HG03159 (cell line): Measurements from ENCODE around the gene MYCBPAP.
"Not testable (repeated sequence)": the region's sequence is repeated elsewhere in the genome, so short reads cannot be mapped to it uniquely, and the experiment has no call there.

Experiments used
- ATAC-seq: cut with Tn5 transposase; IDR thresholded peaks from one replicate; pipeline ENCODE4 v1.9.1; 2021; ENCODE audit warnings: mild to moderate bottlenecking, moderate library complexity; ENCODE audit not compliant: unreplicated experiment

The MYCBPAP gene

GRCh38 chr17:50471009-50471905 is 37.0 kb upstream of the MYCBPAP start:
- ATAC-seq = no peak

GRCh38 chr17:50472286-50472685 is 36.0 kb upstream of the MYCBPAP start:
- no peak for ATAC-seq

DNA sequence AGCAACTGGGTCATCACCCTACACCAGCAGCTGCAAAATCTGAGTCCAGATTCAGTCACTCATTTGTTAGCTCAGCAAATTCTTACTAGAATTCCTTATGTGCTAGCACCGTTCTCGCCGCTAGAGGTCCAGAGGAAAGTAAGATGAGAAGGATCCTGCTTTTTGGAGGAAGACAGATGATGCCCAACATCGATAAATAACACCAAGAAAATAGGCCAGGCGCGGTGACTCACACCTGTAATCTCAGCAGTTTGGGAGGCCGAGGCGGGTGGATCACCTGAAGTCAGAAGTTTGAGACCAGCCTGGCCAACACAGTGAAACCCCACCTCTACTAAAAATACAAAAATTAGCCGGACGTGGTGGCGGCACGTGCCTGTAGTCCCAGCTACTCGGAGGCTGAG is 35.5 kb upstream of the MYCBPAP start:
- ATAC-seq = not testable (repeated sequence)

DNA sequence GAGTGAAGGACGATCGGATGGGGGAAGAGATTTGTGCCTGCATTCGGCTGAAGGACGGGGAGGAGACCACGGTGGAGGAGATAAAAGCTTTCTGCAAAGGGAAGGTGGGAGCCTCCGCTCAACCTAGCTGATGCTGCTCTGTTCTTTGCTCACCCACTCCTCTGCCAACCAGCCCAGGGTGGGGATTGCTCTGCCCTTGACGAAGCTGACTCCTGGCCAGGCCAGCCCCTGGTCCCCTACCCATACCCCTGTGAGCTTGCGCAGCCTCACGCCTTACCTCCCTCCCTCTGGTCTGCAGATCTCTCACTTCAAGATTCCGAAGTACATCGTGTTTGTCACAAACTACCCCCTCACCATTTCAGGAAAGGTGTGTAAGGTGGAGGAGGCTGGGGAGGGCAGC is 34.3 kb upstream of the MYCBPAP start:
- ATAC-seq = no peak

DNA sequence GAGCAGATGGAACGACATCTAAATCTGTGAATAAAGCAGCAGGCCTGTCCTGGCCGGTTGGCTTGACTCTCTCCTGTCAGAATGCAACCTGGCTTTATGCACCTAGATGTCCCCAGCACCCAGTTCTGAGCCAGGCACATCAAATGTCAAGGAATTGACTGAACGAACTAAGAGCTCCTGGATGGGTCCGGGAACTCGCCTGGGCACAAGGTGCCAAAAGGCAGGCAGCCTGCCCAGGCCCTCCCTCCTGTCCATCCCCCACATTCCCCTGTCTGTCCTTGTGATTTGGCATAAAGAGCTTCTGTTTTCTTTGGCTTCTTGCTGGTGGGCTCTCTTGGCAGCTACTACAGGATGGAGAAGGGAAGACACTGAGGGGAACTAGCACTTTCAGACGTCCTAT is 33.7 kb upstream of the MYCBPAP start:
- ATAC-seq = no peak

DNA sequence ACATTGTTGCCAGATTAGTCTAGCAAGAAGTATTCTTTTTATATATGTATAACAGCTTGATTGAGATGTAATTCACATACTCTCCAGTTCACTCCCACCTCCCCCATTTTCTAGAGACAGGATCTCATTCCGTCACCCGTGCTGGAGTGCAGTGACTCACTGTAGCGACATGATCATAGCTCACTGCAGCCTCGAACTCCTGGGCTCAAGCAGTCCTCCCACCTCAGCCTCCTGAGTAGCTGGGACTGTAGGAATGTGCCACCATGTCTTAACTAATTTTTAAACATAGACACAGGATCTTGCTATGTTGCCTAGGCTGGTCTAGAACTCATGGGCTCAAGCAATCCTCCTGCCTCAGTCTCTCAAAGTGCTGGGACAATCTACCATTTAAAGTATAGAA is 32.9 kb upstream of the MYCBPAP start:
- ATAC-seq = no peak

DNA sequence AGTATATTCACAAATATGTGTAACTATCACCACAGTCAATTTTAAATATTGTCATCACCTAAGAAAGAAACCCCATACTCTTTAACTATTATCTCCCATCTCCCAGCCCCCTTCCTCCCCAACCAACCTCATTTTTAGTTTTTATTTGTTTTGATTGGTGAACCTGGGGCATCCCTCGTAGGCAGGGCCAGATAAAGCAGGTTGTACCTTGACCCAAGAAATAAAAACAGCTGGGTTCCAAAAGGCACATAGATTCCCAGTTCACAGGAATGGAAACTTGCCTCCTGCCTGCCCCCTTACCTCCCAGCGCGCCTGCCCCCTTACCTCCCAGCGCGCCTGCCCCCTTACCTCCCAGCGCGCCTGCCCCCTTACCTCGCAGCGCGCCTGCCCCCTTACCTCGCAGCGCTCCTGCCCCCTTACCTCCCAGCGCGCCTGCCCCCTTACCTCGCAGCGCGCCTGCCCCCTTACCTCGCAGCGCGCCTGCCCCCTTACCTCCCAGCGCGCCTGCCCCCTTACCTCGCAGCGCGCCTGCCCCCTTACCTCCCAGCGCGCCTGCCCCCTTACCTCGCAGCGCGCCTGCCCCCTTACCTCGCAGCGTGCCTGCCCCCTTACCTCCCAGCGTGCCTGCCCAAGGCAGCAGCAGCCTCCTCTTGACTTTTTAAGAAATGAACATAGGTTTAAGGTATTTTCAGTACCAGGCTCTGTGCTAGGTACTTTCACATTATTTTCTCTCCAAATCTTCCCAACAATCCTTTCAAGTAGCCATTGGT is 32.3 kb upstream of the MYCBPAP start:
- ATAC-seq = not testable (repeated sequence)

- ATAC-seq = no peak
Observed at GRCh38 chr17:50476545-50477315, 31.5 kb upstream of the MYCBPAP start.

DNA sequence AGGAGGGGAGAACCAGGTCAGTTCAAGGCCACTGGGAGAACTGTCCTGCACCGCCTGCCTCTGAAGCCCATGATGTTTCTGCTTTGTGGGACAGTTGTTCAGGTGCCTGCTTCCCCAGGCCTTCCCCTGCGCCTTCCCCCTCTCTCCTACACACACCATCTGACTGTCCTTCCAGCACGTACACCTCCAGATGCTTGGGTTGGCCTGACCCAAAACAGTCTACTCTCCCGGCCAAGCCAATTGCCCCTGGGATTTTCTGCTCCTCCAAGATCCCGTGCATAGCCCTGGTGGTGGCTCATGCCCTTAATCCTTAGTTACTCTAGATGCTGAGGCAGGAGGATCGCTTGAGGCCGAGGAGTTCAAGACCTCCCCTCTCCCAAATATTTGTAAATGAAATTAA is 30.3 kb upstream of the MYCBPAP start:
- ATAC-seq = no peak

- peak; percentile 81 for ATAC-seq
Observed at GRCh38 chr17:50478391-50479381, 29.6 kb upstream of the MYCBPAP start, which contains the start of gene RSAD1. Gene RSAD1, plus strand, starts transcription at chr17:50478860. Its CDS starts 25 bp downstream, at chr17:50478885.

DNA sequence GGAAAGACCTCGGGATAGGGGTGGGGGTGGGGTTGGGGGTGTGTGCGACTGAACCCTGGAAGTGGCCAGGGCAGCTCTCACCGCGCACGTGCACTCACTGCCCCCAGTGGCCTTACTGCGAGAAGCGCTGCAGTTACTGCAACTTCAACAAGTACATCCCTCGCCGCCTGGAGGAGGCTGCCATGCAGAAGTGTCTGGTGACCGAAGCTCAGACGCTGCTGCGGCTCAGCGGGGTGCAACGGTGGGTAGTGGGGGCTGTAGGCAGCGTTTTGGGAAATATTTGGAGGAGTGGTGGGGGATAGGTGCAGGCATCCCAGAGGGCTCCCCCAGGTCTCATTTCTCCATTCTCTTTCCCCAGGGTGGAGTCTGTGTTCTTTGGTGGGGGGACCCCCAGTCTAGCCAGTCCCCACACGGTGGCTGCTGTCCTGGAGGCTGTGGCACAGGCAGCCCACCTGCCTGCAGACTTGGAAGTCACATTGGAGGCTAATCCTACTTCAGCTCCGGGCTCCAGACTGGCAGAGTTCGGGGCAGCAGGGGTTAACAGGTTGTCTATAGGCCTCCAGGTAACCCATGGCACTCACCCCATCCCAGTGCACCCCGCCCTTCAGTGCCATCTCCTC is 28.6 kb upstream of the MYCBPAP start:
- no peak for ATAC-seq

- no peak for ATAC-seq
Observed at GRCh38 chr17:50480142-50480764, 28.0 kb upstream of the MYCBPAP start.

GRCh38 chr17:50480854-50481490 is 27.3 kb upstream of the MYCBPAP start:
- ATAC-seq = no peak

DNA sequence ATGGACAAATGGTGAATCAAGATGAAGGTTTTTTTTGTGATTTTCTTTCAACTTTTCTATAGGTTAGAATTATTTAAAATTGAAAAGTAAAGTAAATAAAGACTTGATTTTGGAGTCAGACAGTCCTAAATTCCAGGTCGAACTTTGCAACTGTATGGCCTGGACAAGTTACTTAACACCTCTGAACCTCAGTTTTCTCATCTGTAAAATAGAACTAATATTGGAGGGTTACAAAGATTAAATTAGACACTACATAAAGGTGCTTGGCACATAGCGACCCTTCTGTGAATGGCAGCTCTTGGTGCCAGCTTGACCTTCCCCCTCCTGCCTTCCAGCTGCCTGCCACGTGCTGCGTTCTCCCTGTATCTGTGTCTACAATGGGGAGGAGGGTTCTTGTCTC is 26.6 kb upstream of the MYCBPAP start:
- ATAC-seq = no peak

DNA sequence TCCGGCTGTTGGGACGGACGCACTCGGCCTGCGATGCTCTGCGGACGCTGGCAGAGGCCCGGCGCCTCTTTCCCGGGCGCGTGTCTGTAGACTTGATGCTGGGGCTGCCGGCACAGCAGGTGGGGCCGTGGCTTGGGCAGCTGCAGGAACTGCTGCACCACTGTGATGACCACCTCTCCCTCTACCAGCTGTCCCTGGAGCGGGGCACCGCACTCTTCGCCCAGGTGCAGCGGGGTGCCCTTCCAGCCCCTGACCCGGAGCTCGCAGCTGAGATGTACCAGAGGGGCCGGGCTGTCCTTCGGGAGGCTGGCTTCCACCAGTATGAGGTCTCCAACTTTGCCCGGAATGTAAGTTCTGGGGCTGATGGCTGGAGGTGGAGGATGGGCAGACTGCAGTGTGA is 26.1 kb upstream of the MYCBPAP start:
- no peak for ATAC-seq

DNA sequence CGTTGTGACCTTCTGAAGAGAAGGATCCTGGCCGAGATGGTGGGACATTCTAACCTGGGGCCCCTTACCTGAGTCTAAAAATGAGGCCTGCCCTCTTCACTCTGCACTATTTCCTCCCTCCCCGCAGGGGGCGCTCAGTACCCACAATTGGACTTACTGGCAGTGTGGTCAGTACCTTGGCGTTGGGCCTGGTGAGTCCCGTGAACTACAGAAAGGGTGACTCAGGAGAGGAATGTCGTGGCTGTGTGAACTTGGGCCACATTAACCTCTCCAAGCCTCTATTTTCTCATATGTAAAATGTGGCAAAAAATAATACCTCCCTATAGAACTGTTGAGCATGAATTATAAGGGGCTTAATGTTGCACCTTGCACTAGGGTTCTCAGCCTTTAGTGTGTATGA is 25.7 kb upstream of the MYCBPAP start:
- no peak for ATAC-seq

DNA sequence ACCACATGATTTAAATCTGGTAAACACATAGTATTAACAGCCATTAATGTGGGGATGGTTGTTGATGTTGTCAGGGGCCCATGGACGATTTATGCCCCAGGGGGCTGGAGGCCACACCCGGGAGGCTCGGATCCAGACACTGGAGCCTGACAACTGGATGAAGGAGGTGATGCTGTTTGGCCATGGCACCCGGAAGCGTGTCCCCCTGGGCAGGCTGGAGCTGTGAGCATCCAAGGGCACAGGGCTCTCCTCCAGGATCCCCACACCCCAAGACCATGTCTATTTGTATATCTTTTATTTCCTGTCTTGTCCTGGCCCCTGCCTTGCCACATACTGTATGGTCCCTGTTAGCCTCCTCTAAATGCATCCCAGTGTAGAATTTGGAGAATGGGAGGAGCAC is 25.0 kb upstream of the MYCBPAP start:
- ATAC-seq = no peak

GRCh38 chr17:50484386-50485155 is 23.7 kb upstream of the MYCBPAP start:
- ATAC-seq = no peak
